Endothelial cell of umbilical vein (primary cell): ENCODE results near the gene TMEM131. TPM values are rescaled to one million over a fixed set of nuclear protein-coding genes. Genes with fewer than 3 reads are reported as not detected.
"Not testable (repeated sequence)": the region's sequence is repeated elsewhere in the genome, so short reads cannot be mapped to it uniquely, and the experiment has no call there.

Source experiments
- BruUV-seq: library from RNA; stranded (reverse); fragments of 400-500 nt; replicated peaks from 2 replicates; lab custom pipeline; 2021; lab: Mats Ljungman, UMichigan
- CTCF ChIA-PET: fragments of 300-600, 350-600 bp; sonication (Branson Sonifier 250); formaldehyde crosslinking; loops from one replicate; lab custom pipeline; 2021; ENCODE audit warnings: antibody characterized with exemption, inconsistent platforms; lab: Charles Lee
- POLR2A ChIA-PET: fragments of 300-600, 350-600 bp; sonication (Branson Sonifier 250); formaldehyde crosslinking; loops from one replicate; lab custom pipeline; 2021; ENCODE audit warnings: antibody characterized with exemption, inconsistent platforms; lab: Charles Lee
- DNase-seq: peaks from one replicate; pipeline ENCODE4 v3.0.0-alpha.2; 2011; ENCODE audit warnings: low read depth, low spot score
- FAIRE-seq: peaks from 2 replicates; lab custom pipeline; 2011; peaks lifted over from hg19 to GRCh38; lab: Jason Lieb, UNC
- H2AFZ ChIP-seq: 2 replicates; pipeline ENCODE4 v1.6.0; 2012; ENCODE audit warnings: low read depth, low read length, control low read depth, inconsistent platforms
- H3K27ac ChIP-seq: 2 replicates; pipeline ENCODE4 v1.5.1; 2011; ENCODE audit warnings: low read depth, mild to moderate bottlenecking, control low read depth, low read length, moderate library complexity; ENCODE audit not compliant: insufficient read depth
- H3K27me3 ChIP-seq, 2 experiments: 2 replicates each; pipeline versions ENCODE4 v1.6.0 to v1.6.1; 2011; ENCODE audit warnings: low read length in 2 of 2, mixed read lengths in 1 of 2; ENCODE audit not compliant: control insufficient read depth in 2 of 2, insufficient read depth in 2 of 2
- H3K36me3 ChIP-seq, 2 experiments: 2 replicates in 1 of 2; 3 replicates in 1 of 2; pipeline ENCODE4 v1.5.1; 2011; ENCODE audit warnings: low read length in 2 of 2, mild to moderate bottlenecking in 1 of 2, moderate library complexity in 1 of 2; ENCODE audit not compliant: control insufficient read depth in 2 of 2, insufficient read depth in 2 of 2; ENCODE audit errors: extremely low read depth in 1 of 2
- H3K4me1 ChIP-seq: 3 replicates; pipeline ENCODE4 v1.5.1; 2011; ENCODE audit warnings: mild to moderate bottlenecking, low read length; ENCODE audit not compliant: control insufficient read depth, insufficient read depth; ENCODE audit errors: extremely low read depth
- H3K4me2 ChIP-seq: 2 replicates; pipeline ENCODE4 v1.6.1; 2011; ENCODE audit warnings: low read length, control low read depth, mixed read lengths; ENCODE audit not compliant: insufficient read depth
- H3K4me3 ChIP-seq, 3 experiments: fragments of 200-600 bp in 1 of 3; sonication (generic), shearing (Covaris generic) in 1 of 3; replicated peaks in 1 of 3; 2 replicates each; pipeline ENCODE4 v1.5.1; 2011 to 2016; ENCODE audit warnings: control low read depth in 3 of 3, low read length in 3 of 3, mild to moderate bottlenecking in 2 of 3, inconsistent platforms in 1 of 3, low read depth in 1 of 3, moderate library complexity in 1 of 3; ENCODE audit not compliant: insufficient read depth in 1 of 3
- H3K79me2 ChIP-seq: 2 replicates; pipeline ENCODE4 v1.6.0; 2012; ENCODE audit warnings: low read length, inconsistent platforms; ENCODE audit not compliant: control insufficient read depth, insufficient read depth
- H3K9ac ChIP-seq: replicated peaks from 2 replicates; pipeline ENCODE3; 2011; ENCODE audit warnings: low read length, control low read depth; ENCODE audit not compliant: insufficient read depth; ENCODE audit errors: extremely low read depth
- H3K9me1 ChIP-seq: replicated peaks from 3 replicates; pipeline ENCODE4 v1.6.0; 2011; ENCODE audit warnings: mild to moderate bottlenecking, low read length; ENCODE audit not compliant: control insufficient read depth, insufficient read depth; ENCODE audit errors: extremely low read depth
- H3K9me3 ChIP-seq: replicated peaks from 2 replicates; pipeline ENCODE4 v1.5.1; 2012; ENCODE audit warnings: low read length, inconsistent platforms; ENCODE audit not compliant: control insufficient read depth, insufficient read depth
- H4K20me1 ChIP-seq: replicated peaks from 2 replicates; pipeline ENCODE3; 2011; ENCODE audit warnings: mild to moderate bottlenecking, low read length; ENCODE audit not compliant: control insufficient read depth, insufficient read depth; ENCODE audit errors: extremely low read depth
- EZH2 ChIP-seq: IDR thresholded peaks from 2 replicates; pipeline ENCODE4 v1.6.1; 2012; ENCODE audit warnings: borderline replicate concordance, low read depth, mild to moderate bottlenecking, moderate library complexity, low read length, inconsistent platforms; ENCODE audit not compliant: severe bottlenecking
- JUN ChIP-seq: IDR thresholded peaks from 2 replicates; pipeline ENCODE4 v1.6.1; 2011; ENCODE audit warnings: borderline replicate concordance, low read depth; ENCODE audit not compliant: insufficient read length, insufficient read depth
- dilution Hi-C: fragments of 300-500 bp; cut with MboI; formaldehyde crosslinking; loops from one replicate; pipeline ENCODE4 v1.15.0; 2019; ENCODE audit warnings: low sequenced_read_pairs; ENCODE audit not compliant: extremely low pct_ligation_motif_present
- intact Hi-C: fragments of 100-400 bp; cut with micrococcal nuclease; formaldehyde crosslinking; loops from one replicate; pipeline ENCODE4 v1.10.0; 2022
- polyA plus RNA-seq, 4 experiments: library from polyadenylated mRNA; depleted of rRNA in 3 of 4; stranded (reverse) in 3 of 4; unstranded in 1 of 4; fragments of >200 nt; gene quantifications; 2 replicates each; pipeline versions ENCODE4 v1.2.1 to v1.2.3, GENCODE V29; 2011 to 2012; ENCODE audit warnings: missing spikeins in 1 of 4
- total RNA-seq: library from RNA; stranded (reverse); gene quantifications from 2 replicates; pipeline ENCODE4 v1.2.3, GENCODE V29; 2021

The TMEM131 gene
- total and polyA plus RNA-seq, 2 donors (not counting 3 experiments of a cell fraction or from before 2014, with no cell fraction given) = 12.2 to 28.6 TPM

DNA sequence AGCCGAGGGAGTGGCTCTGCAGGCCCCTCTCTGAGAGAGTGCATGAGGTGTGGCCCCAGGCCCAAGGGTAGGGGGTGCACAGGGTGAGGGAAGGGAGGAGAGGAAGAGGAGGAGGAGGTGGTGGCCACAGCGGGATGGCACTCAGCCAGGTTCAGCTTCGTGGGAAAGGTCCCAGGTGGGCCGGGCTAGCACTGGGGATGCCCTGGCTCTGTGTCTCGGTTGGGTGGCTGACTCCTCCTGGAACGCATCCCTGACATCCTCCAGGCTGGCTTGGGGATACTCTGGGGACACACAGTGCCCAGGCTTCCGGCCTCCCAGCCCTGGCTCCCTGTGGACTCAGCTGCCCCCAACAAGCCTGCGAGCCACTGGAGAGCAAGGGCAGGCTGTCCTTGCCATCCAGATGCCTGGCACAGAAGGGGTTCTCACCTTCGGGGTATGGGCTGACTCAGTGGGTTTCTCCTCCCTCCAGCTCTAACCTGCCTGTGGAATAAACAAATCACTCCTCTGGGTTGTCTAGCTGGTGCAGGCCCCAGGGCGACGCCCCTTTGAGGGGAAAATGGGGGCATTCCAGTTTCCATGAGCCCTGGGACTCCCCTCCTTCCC lies 283.0 kb downstream of the TMEM131 start:
- intact Hi-C loops (no loop called here), dilution Hi-C loops (no loop called here)
- POLR2A ChIA-PET = interaction anchor here (0.6 kb wide), 1 partner anchor 20 kb away, joined by 4 read pairs; no protein-coding TSS in a partner anchor

DNA sequence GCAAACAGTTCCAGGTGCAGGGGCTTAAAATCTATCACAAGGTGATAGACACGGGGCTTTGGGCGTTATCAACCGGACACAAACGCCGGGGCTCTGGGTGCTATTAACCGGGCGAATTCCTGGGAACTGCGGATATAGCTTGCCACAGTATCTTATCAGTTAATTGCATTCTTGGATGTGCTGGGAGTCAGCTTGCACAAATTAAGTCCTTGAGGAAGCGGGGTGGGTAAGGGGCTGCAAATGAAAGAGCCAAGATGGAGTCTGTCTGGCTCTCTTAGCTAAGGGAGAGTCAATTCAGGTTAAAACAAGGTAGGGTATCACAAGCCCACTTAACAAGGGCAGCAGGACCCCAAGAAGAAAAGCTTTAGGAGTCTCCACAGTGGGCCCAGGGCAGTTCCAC lies 283.6 kb downstream of the TMEM131 start:
- H3K27me3 ChIP-seq, dilution Hi-C loops, H3K4me1 ChIP-seq, H3K9me1 ChIP-seq, H3K4me2 ChIP-seq, H3K9ac ChIP-seq, H3K4me3 ChIP-seq, H3K36me3 ChIP-seq, BruUV-seq, H3K27ac ChIP-seq, DNase-seq, H3K9me3 ChIP-seq, H2AFZ ChIP-seq, H3K79me2 ChIP-seq, FAIRE-seq, intact Hi-C loops, POLR2A ChIA-PET, H4K20me1 ChIP-seq: not testable (repeated sequence)
- CTCF ChIA-PET = interaction anchor here (1.0 to 9.1 kb wide), 3 partner anchors 13 to 673 kb away, joined by 3 to 68 read pairs (median 61); no protein-coding TSS in a partner anchor

More for the DNA sequence above, 283.0 kb downstream of the TMEM131 start:
- H3K4me3 ChIP-seq = no peak overlapping the region
- DNase-seq (no peak), FAIRE-seq (no peak)
- TF ChIP-seq JUN (no peak), EZH2 (no peak)
- no peaks in the 10 kb centered on the region for H3K4me1 ChIP-seq
- no peak overlapping the region for H3K9ac ChIP-seq
- no peaks in the 10 kb centered on the region for H3K9me3 ChIP-seq
- H3K79me2 ChIP-seq = no peaks in the 10 kb centered on the region
- H3K9me1 ChIP-seq = no peaks in the 10 kb centered on the region
- BruUV-seq = no TSS peak
- H3K36me3 ChIP-seq = no peaks in the 10 kb centered on the region
- H4K20me1 ChIP-seq = no peaks in the 10 kb centered on the region
- H3K27me3 ChIP-seq = no peaks in the 10 kb centered on the region
- CTCF ChIA-PET = interaction anchor here (1.0 to 9.1 kb wide), 3 partner anchors 14 to 557 kb away, joined by 3 to 68 read pairs (median 4); no protein-coding TSS in a partner anchor
- H3K4me2 ChIP-seq = no peak overlapping the region
- H3K27ac ChIP-seq = no peak overlapping the region
- no peak overlapping the region for H2AFZ ChIP-seq
